Neural cell (in vitro differentiated cells): ENCODE data around the gene PSD2. TPM values are rescaled to one million over a fixed set of nuclear protein-coding genes. Genes with fewer than 3 reads are reported as not detected.

Experiments used
- H2AFZ ChIP-seq: fragments of 200-600, 300-800 bp; sonication (generic), shearing (Covaris generic); 2 replicates; pipeline ENCODE4 v1.6.0; 2014; ENCODE audit warnings: low read depth, mild to moderate bottlenecking, antibody characterized with exemption, low read length, moderate library complexity
- H3F3A ChIP-seq: fragments of 200-600 bp; shearing (Covaris generic); 2 replicates; pipeline ENCODE4 v1.6.1; 2016; ENCODE audit warnings: mild to moderate bottlenecking, moderate library complexity, mixed read lengths, antibody characterized with exemption, low read length; ENCODE audit not compliant: insufficient read depth, poor library complexity, severe bottlenecking
- H3K27ac ChIP-seq: fragments of 200-600, 300-800 bp; sonication (generic), shearing (Covaris generic); 2 replicates; pipeline ENCODE4 v1.5.1; 2014; ENCODE audit warnings: mild to moderate bottlenecking, low read length, moderate library complexity
- H3K27me3 ChIP-seq: fragments of 300-800, 200-600 bp; sonication (generic), shearing (Covaris generic); 2 replicates; pipeline ENCODE4 v1.6.0; 2014; ENCODE audit warnings: mild to moderate bottlenecking, low read depth, low read length, moderate library complexity; ENCODE audit not compliant: insufficient read depth
- H3K36me3 ChIP-seq: fragments of 300-800, 200-600 bp; sonication (generic), shearing (Covaris generic); 2 replicates; pipeline ENCODE4 v1.5.1; 2014; ENCODE audit warnings: mild to moderate bottlenecking, antibody characterized with exemption, low read length, moderate library complexity; ENCODE audit not compliant: insufficient read depth
- H3K4me2 ChIP-seq: fragments of 300-800, 200-600 bp; sonication (generic), shearing (Covaris generic); 2 replicates; pipeline ENCODE4 v1.6.0; 2014; ENCODE audit warnings: mild to moderate bottlenecking, low read length
- H3K4me3 ChIP-seq: fragments of 300-800, 200-600 bp; sonication (generic), shearing (Covaris generic); 2 replicates; pipeline ENCODE4 v1.5.1; 2014; ENCODE audit warnings: mild to moderate bottlenecking, low read length, moderate library complexity
- H3K79me2 ChIP-seq: fragments of 200-600 bp; shearing (Covaris generic); replicated peaks from 2 replicates; pipeline ENCODE4 v1.6.0; 2014; ENCODE audit warnings: mild to moderate bottlenecking, low read length, moderate library complexity; ENCODE audit not compliant: insufficient read depth
- H3K9ac ChIP-seq: fragments of 300-800, 200-600 bp; sonication (generic), shearing (Covaris generic); 2 replicates; pipeline ENCODE4 v1.6.1; 2016; ENCODE audit warnings: mild to moderate bottlenecking, low read length, mixed read lengths
- H3K9me2 ChIP-seq: fragments of 200-600 bp; shearing (Covaris generic); 2 replicates; pipeline ENCODE4 v1.6.1; 2016; ENCODE audit warnings: mild to moderate bottlenecking, low read length, mixed read lengths; ENCODE audit not compliant: insufficient read depth
- H3K9me3 ChIP-seq: fragments of 200-600, 300-800 bp; sonication (generic), shearing (Covaris generic); 2 replicates; pipeline ENCODE4 v1.6.1; 2016; ENCODE audit warnings: mild to moderate bottlenecking, mixed run types, low read length, moderate library complexity, mixed read lengths
- H4K20me1 ChIP-seq: fragments of 200-600 bp; shearing (Covaris generic); 2 replicates; pipeline ENCODE4 v1.6.1; 2016; ENCODE audit warnings: mild to moderate bottlenecking, mixed run types; ENCODE audit not compliant: insufficient read depth
- EP300 ChIP-seq: fragments of 450-650 bp; conservative IDR thresholded peaks from 2 replicates; pipeline ENCODE4 v1.6.1; 2014; ENCODE audit warnings: antibody characterized with exemption, mild to moderate bottlenecking, moderate library complexity; ENCODE audit not compliant: poor library complexity, severe bottlenecking
- EZH2 ChIP-seq: fragments of 200-600, 300-800 bp; shearing (Covaris generic), sonication (generic); IDR thresholded peaks from 2 replicates; pipeline ENCODE4 v1.6.1; 2014; ENCODE audit warnings: antibody characterized with exemption, low read length, borderline replicate concordance, mild to moderate bottlenecking; ENCODE audit not compliant: insufficient read depth, poor library complexity, severe bottlenecking
- MXI1 ChIP-seq: fragments of 450-650 bp; conservative IDR thresholded peaks from 2 replicates; pipeline ENCODE4 v1.6.1; 2014; ENCODE audit warnings: antibody characterized with exemption, mild to moderate bottlenecking; ENCODE audit not compliant: poor library complexity, severe bottlenecking
- POLR2AphosphoS5 ChIP-seq: IDR thresholded peaks from 2 replicates; pipeline ENCODE4 v1.6.1; 2012
- RAD21 ChIP-seq: fragments of 450-650 bp; conservative IDR thresholded peaks from 2 replicates; pipeline ENCODE4 v1.6.1; 2014; ENCODE audit warnings: antibody characterized with exemption, mild to moderate bottlenecking, moderate library complexity
- SMC3 ChIP-seq: fragments of 450-650 bp; conservative IDR thresholded peaks from 2 replicates; pipeline ENCODE4 v1.6.1; 2014; ENCODE audit warnings: antibody characterized with exemption, mild to moderate bottlenecking, moderate library complexity; ENCODE audit not compliant: poor library complexity
- TAF1 ChIP-seq: IDR thresholded peaks from 2 replicates; pipeline ENCODE4 v1.6.1; 2012; ENCODE audit warnings: low read depth
- polyA plus RNA-seq: library from polyadenylated mRNA; depleted of rRNA; stranded (reverse); fragments of >200 nt; gene quantifications from 2 replicates; pipeline ENCODE4 v1.2.3, GENCODE V29; 2014
- TF ChIP-seq, protein P1 (sequence below): IDR thresholded peaks from 2 replicates; pipeline ENCODE4 v1.6.1; 2012; ENCODE audit warnings: borderline replicate concordance
- TF ChIP-seq, protein P2 (sequence below): fragments of 450-650 bp; IDR thresholded peaks from 2 replicates; pipeline ENCODE4 v1.5.1; 2014; ENCODE audit warnings: antibody characterized with exemption, mild to moderate bottlenecking, moderate library complexity; ENCODE audit not compliant: poor library complexity, severe bottlenecking

PSD2 gene
- polyA plus RNA-seq, 1 donor from 2014 or later: 33.4 TPM

DNA sequence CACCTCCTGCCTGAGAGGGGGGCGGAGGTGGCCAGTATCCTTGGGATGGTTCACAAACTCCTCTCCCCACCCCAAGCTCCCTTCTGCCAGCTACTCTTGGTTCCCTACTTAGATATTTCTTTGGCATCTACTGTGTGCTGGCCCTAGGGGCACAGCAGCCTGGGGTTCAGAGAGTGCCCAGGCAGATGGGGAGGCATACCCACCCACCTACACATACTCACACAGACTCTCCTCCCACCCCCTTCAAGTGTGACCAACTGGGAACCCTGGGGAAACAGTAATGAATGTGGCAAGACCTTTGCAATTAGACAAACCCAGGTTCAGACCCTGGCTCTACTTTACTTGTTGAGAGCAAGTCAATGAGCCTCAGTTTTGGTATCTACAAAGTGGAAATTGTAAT lies 44.4 kb upstream of the PSD2 start:
- Histone ChIP-seq H3K9me2 (no peaks in the 10 kb centered on the region), H2AFZ (no peak overlapping the region), H3K4me3 (no peak overlapping the region), H3K36me3 (no peaks in the 10 kb centered on the region), H3K4me2 (no peak overlapping the region), H3K79me2 (no peaks in the 10 kb centered on the region), H3K27me3 (peaks cover 24% of the 10 kb centered on the region), H3K9me3 (no peaks in the 10 kb centered on the region), H4K20me1 (no peaks in the 10 kb centered on the region), H3K27ac (no peak overlapping the region), H3K9ac (no peak overlapping the region), H3F3A (no peaks in the 10 kb centered on the region)
- TF ChIP-seq RAD21: no peak
- no peak for TF ChIP-seq SMC3
- TF ChIP-seq TAF1: no peak
- no peak for TF ChIP-seq POLR2AphosphoS5
- TF ChIP-seq EZH2: no peak
- TF ChIP-seq, protein P1, sequence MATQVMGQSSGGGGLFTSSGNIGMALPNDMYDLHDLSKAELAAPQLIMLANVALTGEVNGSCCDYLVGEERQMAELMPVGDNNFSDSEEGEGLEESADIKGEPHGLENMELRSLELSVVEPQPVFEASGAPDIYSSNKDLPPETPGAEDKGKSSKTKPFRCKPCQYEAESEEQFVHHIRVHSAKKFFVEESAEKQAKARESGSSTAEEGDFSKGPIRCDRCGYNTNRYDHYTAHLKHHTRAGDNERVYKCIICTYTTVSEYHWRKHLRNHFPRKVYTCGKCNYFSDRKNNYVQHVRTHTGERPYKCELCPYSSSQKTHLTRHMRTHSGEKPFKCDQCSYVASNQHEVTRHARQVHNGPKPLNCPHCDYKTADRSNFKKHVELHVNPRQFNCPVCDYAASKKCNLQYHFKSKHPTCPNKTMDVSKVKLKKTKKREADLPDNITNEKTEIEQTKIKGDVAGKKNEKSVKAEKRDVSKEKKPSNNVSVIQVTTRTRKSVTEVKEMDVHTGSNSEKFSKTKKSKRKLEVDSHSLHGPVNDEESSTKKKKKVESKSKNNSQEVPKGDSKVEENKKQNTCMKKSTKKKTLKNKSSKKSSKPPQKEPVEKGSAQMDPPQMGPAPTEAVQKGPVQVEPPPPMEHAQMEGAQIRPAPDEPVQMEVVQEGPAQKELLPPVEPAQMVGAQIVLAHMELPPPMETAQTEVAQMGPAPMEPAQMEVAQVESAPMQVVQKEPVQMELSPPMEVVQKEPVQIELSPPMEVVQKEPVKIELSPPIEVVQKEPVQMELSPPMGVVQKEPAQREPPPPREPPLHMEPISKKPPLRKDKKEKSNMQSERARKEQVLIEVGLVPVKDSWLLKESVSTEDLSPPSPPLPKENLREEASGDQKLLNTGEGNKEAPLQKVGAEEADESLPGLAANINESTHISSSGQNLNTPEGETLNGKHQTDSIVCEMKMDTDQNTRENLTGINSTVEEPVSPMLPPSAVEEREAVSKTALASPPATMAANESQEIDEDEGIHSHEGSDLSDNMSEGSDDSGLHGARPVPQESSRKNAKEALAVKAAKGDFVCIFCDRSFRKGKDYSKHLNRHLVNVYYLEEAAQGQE: no peak
- TF ChIP-seq MXI1: no peak
- TF ChIP-seq, protein P2, sequence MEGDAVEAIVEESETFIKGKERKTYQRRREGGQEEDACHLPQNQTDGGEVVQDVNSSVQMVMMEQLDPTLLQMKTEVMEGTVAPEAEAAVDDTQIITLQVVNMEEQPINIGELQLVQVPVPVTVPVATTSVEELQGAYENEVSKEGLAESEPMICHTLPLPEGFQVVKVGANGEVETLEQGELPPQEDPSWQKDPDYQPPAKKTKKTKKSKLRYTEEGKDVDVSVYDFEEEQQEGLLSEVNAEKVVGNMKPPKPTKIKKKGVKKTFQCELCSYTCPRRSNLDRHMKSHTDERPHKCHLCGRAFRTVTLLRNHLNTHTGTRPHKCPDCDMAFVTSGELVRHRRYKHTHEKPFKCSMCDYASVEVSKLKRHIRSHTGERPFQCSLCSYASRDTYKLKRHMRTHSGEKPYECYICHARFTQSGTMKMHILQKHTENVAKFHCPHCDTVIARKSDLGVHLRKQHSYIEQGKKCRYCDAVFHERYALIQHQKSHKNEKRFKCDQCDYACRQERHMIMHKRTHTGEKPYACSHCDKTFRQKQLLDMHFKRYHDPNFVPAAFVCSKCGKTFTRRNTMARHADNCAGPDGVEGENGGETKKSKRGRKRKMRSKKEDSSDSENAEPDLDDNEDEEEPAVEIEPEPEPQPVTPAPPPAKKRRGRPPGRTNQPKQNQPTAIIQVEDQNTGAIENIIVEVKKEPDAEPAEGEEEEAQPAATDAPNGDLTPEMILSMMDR: no peak
- TF ChIP-seq EP300: no peak

DNA sequence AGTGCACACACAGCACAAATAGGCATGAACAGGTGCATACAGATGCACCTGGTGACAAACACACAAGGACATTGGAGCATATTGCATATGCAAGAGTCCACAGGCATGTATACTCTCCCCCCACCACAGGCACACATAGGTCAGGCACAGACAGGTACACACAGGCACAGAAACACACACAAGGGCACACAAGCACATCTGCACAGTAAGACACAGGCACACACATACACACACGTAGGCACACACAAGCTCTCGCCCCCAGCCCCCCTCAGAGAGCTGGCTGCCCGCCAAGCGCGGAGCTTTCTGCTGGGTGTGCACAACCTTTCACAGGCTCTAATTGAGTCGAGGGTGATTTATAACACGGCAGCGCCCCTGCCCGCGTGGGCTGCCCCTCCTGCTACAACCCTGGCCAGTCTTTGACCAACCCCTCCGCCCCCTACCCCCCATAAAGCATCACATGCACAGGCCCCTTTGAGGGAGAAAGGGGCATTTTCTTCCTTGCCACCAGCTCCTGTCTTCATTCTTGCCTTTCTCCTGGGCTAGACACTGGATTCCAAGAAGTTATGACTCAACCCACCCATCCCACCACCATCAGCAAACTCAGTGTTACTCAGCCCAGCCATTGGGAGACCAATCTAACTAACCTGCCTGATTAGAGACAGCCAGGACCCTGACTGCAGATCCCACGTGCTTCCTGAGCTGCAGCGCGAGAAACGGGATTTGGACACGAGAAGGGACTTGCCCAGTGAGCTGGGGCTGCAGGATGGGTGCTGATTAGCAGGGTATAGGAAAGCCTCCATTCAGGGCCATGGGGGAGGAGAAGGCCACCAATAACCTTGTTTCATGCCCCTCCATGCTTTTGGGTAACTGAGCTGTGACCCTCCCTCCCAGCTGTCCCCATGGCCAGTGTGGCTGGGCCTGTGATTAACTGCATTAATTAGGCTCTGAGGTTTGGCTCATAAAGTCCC lies 42.8 kb upstream of the PSD2 start:
- no peaks in the 10 kb centered on the region for H3K9me2 ChIP-seq
- TF ChIP-seq, protein P1: no peak
- TF ChIP-seq EZH2: no peak
- TF ChIP-seq EP300: no peak
- TF ChIP-seq TAF1: no peak
- TF ChIP-seq POLR2AphosphoS5: no peak
- TF ChIP-seq, protein P2: no peak
- no peak for TF ChIP-seq MXI1
- no peak for TF ChIP-seq RAD21
- TF ChIP-seq SMC3: no peak
- H3F3A ChIP-seq: no peaks in the 10 kb centered on the region
- H3K9me3 ChIP-seq: no peaks in the 10 kb centered on the region
- H4K20me1 ChIP-seq: no peaks in the 10 kb centered on the region
- H3K4me2 ChIP-seq: no peak overlapping the region
- no peaks in the 10 kb centered on the region for H3K79me2 ChIP-seq
- peaks cover 8% of the 10 kb centered on the region for H3K27me3 ChIP-seq
- no peak overlapping the region for H3K9ac ChIP-seq
- no peak overlapping the region for H3K27ac ChIP-seq
- no peak overlapping the region for H2AFZ ChIP-seq
- no peaks in the 10 kb centered on the region for H3K36me3 ChIP-seq
- H3K4me3 ChIP-seq: no peak overlapping the region
